VCaP (cell line): Measurements from ENCODE around the gene ATP13A2.
A peak's percentile ranks its signal among the peaks of the same experiment; 100 is the strongest.

ENCODE experiments used
- H3K27ac ChIP-seq: fragments of 450-650 bp; 2 replicates; pipeline ENCODE4 v1.5.1; 2017
- CTCF ChIP-seq: fragments of 450-650 bp; conservative IDR thresholded peaks from 2 replicates; pipeline ENCODE4 v1.5.1; 2017; ENCODE audit warnings: mild to moderate bottlenecking, moderate library complexity

Gene ATP13A2

DNA sequence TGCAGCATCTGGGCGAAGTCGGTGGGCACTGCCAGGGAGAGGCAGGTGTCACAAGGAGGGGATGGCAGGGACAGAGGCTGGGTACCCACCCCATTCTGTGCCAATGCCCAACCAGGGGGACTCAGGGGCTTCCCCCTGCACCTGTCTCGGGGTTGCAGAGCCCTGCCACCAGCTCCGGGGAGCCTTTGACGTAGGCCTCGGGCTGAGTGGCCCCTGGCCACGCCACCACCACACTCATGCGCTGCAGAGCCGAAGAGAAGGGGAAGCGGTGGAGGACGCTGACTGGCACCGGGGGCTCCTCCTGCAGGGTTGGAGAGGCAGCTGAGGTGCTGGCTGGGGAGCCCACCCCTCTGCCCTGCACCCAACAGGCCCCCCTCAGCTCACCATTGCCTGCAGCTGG, 19.6 kb downstream of the ATP13A2 start:
- no peak overlapping the region for H3K27ac ChIP-seq
- TF ChIP-seq CTCF: no peak

DNA sequence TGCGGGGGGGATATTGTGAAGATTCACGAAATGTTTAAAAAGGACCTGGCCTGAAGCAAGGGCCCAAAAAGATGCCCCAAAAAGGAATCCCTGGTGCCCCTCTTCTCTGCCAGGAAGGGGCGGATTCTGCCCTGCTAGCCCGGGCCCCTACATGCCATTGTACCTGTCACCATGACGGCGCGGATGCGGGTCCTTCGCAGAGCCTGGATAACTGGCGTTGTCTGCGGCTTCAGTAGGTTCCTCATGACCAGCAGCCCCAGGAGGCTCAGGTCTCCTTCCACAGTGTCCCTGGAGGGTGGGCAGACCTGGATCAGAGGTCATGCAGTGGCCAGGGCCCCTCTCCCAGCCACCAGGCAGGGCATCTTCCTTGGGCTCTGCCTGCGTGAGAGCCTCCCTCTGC, 20.2 kb downstream of the ATP13A2 start:
- no peak for TF ChIP-seq CTCF
- H3K27ac ChIP-seq: no peak overlapping the region

DNA sequence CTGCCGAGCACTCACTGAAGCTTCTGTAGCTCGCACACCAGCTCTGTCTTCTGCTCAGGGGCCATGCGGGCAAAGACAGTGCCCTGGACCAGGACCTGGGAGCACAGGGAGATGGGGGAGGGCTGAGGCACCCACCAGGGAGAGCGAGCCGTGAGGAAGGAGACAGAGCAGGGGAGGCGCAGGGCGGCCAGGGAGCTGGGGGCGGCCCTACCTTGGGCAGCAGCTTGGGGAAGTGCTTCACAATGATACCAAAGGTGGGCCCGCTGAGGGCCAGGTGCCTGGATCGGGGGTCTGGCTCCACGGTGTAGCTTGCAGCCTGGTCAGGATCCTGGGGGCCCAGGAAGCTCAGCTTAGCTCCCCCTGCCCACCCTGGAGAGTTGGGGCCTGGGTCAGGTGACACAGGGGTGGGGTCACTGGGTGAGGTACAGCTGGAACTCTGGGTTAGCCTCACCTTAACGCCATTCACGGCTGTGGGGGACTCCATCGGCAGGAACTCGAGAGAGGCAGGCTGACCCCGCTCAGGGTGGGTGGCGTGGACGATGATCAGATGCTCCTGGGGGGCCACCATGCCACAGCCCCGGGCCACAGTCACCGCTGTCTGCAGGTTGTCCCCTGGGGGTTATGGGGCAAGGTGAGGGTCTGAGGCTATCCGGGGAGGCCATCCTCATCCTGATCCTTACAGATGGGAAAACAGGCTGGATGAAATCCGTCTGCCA, 21.9 kb downstream of the ATP13A2 start:
- TF ChIP-seq CTCF: no peak
- no peak overlapping the region for H3K27ac ChIP-seq

DNA sequence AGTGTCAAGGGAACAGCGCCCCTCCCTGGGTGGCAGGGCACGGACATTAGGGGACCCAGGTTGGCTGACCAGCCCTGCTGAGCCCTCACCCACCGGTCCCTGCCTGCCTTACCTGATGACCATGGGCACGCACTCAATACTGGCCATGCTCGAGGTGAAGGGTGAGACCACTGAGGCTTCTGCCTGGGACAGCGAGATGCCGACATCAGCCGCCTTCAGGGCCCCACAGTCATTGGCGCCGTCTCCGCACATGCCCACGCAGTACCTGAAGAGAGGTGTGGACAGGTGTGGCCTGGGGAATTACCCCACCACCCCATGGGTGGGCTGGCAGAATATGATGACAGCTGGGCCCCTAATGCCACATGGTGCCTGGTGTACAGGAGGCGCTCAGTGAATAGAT, 23.5 kb downstream of the ATP13A2 start:
- TF ChIP-seq CTCF: no peak
- no peak overlapping the region for H3K27ac ChIP-seq

DNA sequence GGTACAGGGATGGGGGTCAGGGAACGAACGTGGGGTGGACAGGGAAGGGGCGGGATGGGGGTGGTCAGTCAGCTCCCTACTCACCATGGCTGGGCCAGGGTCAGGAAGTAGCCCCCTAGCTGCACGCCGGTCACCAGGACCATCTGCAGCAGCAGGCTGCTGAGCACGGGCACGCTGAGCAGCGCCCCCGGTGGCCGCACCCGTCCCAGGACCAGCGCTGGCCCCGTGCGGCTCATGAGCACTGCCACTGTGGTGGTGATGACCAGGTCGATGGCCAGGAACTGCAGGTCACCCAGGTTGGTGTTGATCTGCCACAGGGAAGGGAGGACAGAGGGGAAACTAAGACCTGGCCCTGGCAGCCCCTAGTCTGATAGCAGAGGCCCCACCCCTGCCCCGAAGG, 24.8 kb downstream of the ATP13A2 start:
- no peak overlapping the region for H3K27ac ChIP-seq
- TF ChIP-seq CTCF: peak; percentile 45

DNA sequence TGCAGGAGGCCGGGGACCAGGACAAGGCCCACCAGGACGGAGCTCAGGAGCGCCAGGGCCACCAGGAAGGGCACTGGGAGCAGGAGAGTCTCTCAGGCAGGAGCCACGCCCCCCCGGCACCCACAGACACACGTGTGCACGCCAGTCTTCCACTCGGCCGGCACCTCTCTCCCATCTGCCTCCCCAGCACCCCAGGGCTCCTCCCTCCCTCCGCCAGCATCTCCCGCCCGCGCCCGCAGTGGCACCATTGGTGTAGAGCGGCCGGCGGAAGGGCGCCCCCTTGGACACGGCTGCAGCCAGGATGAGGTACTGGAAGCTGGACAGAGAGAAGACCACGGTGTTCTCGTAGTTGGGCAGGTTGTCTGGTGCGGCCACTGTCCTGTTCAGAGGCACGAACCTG, 25.2 kb downstream of the ATP13A2 start:
- TF ChIP-seq CTCF: no peak
- H3K27ac ChIP-seq: no peak overlapping the region

DNA sequence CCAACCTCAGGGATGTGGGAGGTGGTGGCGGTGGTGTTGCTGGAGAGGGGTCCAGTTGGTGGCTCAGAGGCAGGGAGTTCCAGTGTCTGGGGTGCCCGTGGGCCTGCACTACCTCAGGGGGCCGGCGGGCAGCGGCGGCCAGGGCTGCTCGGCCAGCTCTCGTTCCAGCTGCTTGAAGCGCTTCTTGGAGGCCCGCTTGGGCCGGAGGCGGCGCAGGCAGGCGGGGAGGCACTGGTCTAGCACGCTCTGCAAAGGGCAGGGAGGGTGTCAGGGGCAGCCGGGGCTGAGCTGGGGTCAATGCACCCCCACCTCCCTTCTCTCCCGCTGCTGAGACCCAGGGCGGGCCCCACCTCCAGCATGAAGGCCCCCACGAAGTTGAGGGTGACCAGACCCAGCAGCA, 25.6 kb downstream of the ATP13A2 start:
- no peak for TF ChIP-seq CTCF
- no peak overlapping the region for H3K27ac ChIP-seq
